AG04450 (cell line): Measurements from ENCODE around the gene STARD13. TPM values are rescaled to one million over a fixed set of nuclear protein-coding genes. Genes with fewer than 3 reads are reported as not detected.

Source experiments
- CTCF ChIA-PET: fragments of 300-600, 350-600 bp; formaldehyde crosslinking; extraction: SDS; loops from one replicate; lab custom pipeline; 2022; ENCODE audit warnings: antibody characterized with exemption, inconsistent platforms; lab: Charles Lee
- POLR2A ChIA-PET: fragments of 350-600 bp; formaldehyde crosslinking; extraction: SDS; loops from one replicate; lab custom pipeline; 2021; ENCODE audit warnings: antibody characterized with exemption, inconsistent platforms; lab: Yijun Ruan, JAX
- DNase-seq: peaks from one replicate; pipeline ENCODE4 v3.0.0-alpha.2; 2011; ENCODE audit warnings: low read depth, low spot score
- H3K27ac ChIP-seq: one replicate; pipeline ENCODE4 v1.5.1; 2012; ENCODE audit warnings: low read depth, low read length, control low read depth
- H3K27me3 ChIP-seq: one replicate; pipeline ENCODE4 v1.6.0; 2012; ENCODE audit warnings: low read length; ENCODE audit not compliant: control insufficient read depth, insufficient read depth
- H3K4me3 ChIP-seq: 2 replicates; pipeline ENCODE4 v1.5.1; 2011; ENCODE audit warnings: mild to moderate bottlenecking, low read depth, low read length, control low read depth
- H3K9me3 ChIP-seq: 2 replicates; pipeline ENCODE4 v1.5.1; 2012; ENCODE audit warnings: low read length; ENCODE audit not compliant: control insufficient read depth, insufficient read depth
- polyA plus RNA-seq: library from polyadenylated mRNA; depleted of rRNA; stranded (reverse); fragments of >200 nt; gene quantifications from 2 replicates; pipeline ENCODE4 v1.2.3, GENCODE V29; 2011
- TF ChIP-seq, protein P1 (sequence below): IDR thresholded peaks from 2 replicates; pipeline ENCODE4 v1.5.1; 2011; ENCODE audit warnings: low read depth, low read length, control low read depth, inconsistent platforms

The STARD13 gene
- polyA plus RNA-seq, 1 experiment: 27.7 TPM

DNA sequence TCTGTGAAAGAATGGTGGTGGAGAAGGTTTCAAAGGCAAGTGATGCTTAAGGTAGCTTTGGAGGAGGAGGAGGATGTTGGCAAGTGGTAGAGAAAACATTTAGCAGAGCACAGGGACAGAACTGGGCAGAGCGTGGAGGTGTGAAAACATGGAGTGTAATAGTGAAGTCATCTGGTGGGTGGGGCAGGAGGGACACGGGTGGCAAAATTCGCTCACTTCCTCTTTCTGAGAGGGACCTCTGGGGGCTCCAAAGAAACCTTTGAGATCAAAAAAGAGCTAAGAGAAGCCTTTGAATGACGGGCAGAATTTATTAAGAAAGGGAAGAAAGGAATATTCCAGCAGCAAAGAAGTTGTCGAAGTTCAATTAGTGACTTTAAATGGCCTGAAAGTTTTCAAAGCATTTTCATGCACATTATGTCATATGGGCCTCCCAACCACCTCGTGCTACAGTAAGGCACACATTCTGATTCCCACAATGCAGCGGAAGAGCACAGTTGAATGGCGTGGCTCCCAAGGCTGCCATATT, 82.8 kb downstream of the STARD13 start:
- POLR2A ChIA-PET: no interaction called here
- no peak for DNase-seq
- Histone ChIP-seq H3K4me3 (no peak overlapping the region), H3K27ac (no peak overlapping the region), H3K27me3 (no peaks in the 10 kb centered on the region), H3K9me3 (no peaks in the 10 kb centered on the region)
- TF ChIP-seq, protein P1, sequence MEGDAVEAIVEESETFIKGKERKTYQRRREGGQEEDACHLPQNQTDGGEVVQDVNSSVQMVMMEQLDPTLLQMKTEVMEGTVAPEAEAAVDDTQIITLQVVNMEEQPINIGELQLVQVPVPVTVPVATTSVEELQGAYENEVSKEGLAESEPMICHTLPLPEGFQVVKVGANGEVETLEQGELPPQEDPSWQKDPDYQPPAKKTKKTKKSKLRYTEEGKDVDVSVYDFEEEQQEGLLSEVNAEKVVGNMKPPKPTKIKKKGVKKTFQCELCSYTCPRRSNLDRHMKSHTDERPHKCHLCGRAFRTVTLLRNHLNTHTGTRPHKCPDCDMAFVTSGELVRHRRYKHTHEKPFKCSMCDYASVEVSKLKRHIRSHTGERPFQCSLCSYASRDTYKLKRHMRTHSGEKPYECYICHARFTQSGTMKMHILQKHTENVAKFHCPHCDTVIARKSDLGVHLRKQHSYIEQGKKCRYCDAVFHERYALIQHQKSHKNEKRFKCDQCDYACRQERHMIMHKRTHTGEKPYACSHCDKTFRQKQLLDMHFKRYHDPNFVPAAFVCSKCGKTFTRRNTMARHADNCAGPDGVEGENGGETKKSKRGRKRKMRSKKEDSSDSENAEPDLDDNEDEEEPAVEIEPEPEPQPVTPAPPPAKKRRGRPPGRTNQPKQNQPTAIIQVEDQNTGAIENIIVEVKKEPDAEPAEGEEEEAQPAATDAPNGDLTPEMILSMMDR: no peak
- CTCF ChIA-PET: interaction anchor here (1.0 to 1.8 kb wide), 3 partner anchors 25 to 522 kb away, joined by 3 to 4 read pairs (median 3); no protein-coding TSS in a partner anchor

DNA sequence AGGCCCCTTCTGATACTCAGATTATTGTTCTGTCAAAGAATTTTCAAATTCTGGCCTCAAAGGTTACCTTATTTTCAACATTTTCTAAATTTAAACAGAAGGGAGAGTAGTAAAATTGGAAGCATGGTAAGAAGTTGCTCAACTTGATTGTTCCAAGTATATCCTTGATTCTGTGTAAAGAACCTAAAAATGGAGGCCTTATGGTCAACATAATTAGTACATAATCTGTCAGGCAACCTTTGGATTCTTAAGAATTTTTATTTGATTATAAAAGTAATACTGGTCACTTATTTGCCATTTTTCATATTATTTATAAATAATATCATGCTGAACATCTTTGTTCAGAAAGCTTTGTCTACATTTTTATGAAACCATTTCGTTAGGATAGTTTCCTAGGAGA, 83.9 kb downstream of the STARD13 start:
- Histone ChIP-seq H3K4me3 (no peak overlapping the region), H3K9me3 (no peaks in the 10 kb centered on the region), H3K27me3 (no peaks in the 10 kb centered on the region), H3K27ac (no peak overlapping the region)
- POLR2A ChIA-PET: no interaction called here
- TF ChIP-seq, protein P1: no peak
- CTCF ChIA-PET: interaction anchor here (1.1 kb wide), 1 partner anchor 492 kb away, joined by 3 read pairs; no protein-coding TSS in a partner anchor
- DNase-seq: no peak

DNA sequence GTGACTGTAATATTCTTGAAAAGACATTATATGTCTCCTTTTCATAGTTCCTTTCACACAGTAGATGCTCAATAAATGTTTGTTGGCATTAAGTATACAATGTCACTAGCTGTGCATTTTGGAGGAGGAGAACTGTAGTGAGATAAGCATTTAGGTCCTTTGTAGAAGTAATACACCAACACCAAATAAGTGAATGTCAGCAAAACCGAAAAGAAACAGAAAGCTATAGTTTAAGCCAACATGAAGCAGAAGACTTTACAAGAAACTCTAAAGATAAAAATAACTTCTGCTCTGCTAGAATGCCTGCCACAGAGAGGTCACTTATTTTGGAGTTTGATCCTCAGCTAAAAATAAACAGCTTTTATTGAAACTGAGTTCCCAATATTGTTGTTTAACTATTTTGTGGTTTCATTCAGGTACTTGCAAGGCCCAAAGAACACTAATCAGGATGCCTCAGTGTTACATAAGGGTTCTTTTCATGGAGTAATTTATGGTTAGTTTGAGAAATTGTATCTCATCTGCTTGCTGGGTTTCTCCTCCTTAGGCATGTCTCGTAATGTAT, 86.2 kb downstream of the STARD13 start:
- ChIA-PET CTCF (interaction anchor here (1.3 kb wide), 1 partner anchor 29 kb away, joined by 4 read pairs; no protein-coding TSS in a partner anchor), POLR2A (no interaction called here)
- no peak for DNase-seq
- TF ChIP-seq, protein P1: no peak
- Histone ChIP-seq H3K27me3 (no peaks in the 10 kb centered on the region), H3K4me3 (no peak overlapping the region), H3K27ac (no peak overlapping the region), H3K9me3 (no peaks in the 10 kb centered on the region)

DNA sequence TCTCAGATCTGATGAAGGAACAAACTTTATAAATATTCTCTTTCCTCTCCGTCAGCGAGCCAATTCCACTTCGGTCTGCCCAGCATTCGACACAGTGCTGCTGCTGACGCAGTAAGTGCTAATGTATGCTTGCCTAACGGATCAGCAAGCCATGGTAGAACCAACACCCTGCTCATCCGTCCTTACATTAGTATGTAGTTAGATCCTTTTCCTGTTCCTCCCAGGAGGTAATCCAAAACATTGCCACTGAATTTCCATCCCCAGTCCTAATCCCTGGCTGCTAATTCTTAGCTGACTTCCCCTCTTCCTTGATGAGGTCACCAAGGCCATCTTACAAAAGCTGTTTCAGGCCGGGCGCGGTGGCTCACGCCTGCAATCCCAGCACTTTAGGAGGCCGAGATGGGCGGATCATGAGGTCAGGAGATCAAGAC, 88.0 kb downstream of the STARD13 start:
- H3K9me3 ChIP-seq: no peaks in the 10 kb centered on the region
- ChIA-PET POLR2A (interaction anchor here (0.7 to 1.0 kb wide), 2 partner anchors 10 to 16 kb away, joined by 3 read pairs; no protein-coding TSS in a partner anchor), CTCF (interaction anchor here (1.5 to 2.1 kb wide), 2 partner anchors 31 to 345 kb away, joined by 5 to 7 read pairs; no protein-coding TSS in a partner anchor)
- TF ChIP-seq, protein P1: no peak
- H3K4me3 ChIP-seq: no peak overlapping the region
- DNase-seq: no peak
- no peak overlapping the region for H3K27ac ChIP-seq
- H3K27me3 ChIP-seq: no peaks in the 10 kb centered on the region

DNA sequence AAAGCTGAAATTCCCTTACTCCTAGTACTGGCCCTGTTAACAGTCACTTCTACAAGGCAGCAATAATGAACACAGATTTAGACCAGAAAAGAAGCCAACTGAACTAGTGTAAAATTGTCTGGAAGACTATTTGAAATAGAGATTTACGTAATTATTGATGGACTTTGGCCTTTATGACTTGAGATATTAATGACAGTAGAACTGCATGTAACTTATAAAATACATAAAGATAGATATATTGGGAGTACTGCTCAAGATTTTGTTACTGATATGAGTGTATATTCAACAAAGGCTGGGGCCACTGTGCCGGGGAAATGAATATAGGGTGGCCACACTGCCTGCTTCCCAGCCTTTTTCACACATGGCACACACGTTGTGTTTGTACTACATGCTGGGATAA, 88.8 kb downstream of the STARD13 start:
- TF ChIP-seq, protein P1: no peak
- H3K27me3 ChIP-seq: no peaks in the 10 kb centered on the region
- no peaks in the 10 kb centered on the region for H3K9me3 ChIP-seq
- no peak overlapping the region for H3K27ac ChIP-seq
- ChIA-PET CTCF (interaction anchor here (1.5 to 2.1 kb wide), 2 partner anchors 31 to 346 kb away, joined by 5 to 7 read pairs; no protein-coding TSS in a partner anchor), POLR2A (interaction anchor here (1.0 kb wide), 1 partner anchor 11 kb away, joined by 3 read pairs; no protein-coding TSS in a partner anchor)
- DNase-seq: no peak
- no peak overlapping the region for H3K4me3 ChIP-seq
